OCI-LY7 (cell line): ENCODE results near the gene ANO1.

Source experiments
- EZH2phosphoT487 ChIP-seq: fragments of 200-600 bp; sonication (generic); IDR thresholded peaks from 2 replicates; pipeline ENCODE4 v1.6.1; 2018; ENCODE audit warnings: low read depth, borderline replicate concordance, mild to moderate bottlenecking, mixed run types, antibody characterized with exemption, low read length, moderate library complexity, mixed read lengths
- TF ChIP-seq, protein P1 (sequence below): fragments of 200-600 bp; sonication (generic); conservative IDR thresholded peaks from 2 replicates; pipeline ENCODE4 v1.5.1; 2014; ENCODE audit warnings: mild to moderate bottlenecking, antibody characterized with exemption, low read length, moderate library complexity, mixed read lengths

- TF ChIP-seq, protein P1, sequence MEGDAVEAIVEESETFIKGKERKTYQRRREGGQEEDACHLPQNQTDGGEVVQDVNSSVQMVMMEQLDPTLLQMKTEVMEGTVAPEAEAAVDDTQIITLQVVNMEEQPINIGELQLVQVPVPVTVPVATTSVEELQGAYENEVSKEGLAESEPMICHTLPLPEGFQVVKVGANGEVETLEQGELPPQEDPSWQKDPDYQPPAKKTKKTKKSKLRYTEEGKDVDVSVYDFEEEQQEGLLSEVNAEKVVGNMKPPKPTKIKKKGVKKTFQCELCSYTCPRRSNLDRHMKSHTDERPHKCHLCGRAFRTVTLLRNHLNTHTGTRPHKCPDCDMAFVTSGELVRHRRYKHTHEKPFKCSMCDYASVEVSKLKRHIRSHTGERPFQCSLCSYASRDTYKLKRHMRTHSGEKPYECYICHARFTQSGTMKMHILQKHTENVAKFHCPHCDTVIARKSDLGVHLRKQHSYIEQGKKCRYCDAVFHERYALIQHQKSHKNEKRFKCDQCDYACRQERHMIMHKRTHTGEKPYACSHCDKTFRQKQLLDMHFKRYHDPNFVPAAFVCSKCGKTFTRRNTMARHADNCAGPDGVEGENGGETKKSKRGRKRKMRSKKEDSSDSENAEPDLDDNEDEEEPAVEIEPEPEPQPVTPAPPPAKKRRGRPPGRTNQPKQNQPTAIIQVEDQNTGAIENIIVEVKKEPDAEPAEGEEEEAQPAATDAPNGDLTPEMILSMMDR = no peak
- no peak for TF ChIP-seq EZH2phosphoT487
Observed at GRCh38 chr11:70080763-70081162, 2.6 kb downstream of the ANO1 start.
